ENCODE data around the gene SFT2D3. TPM values are rescaled to one million over a fixed set of nuclear protein-coding genes. Genes with fewer than 3 reads are reported as not detected.
A peak's percentile ranks its signal among the peaks of the same experiment; 100 is the strongest.

The SFT2D3 gene
- total RNA-seq, 1 donor from 2014 or later, result 6.4 TPM

DNA sequence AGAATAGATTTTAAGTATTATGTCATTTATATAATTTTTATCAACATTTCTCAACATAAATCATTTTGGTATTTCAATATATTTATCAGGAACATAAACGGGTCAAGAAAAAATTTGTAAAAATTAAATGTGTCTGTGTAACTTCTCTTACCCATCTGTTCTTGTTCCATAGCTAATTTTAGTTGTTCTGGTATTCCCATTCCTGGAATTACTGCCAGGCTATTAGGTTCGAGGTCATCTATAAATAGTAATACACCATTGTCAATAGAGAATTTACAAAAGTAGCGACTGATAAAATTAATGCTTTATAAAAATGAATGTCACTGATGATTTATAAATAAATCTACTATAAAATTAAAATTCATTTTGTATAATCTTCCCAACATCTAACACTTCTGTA, 21.5 kb downstream of the SFT2D3 start:
- Mint-ChIP-seq H3K27me3 (ENCODE audit: unreplicated experiment) (peaks cover 1% of the 10 kb centered on the region), H3K36me3 (ENCODE audit: unreplicated experiment) (no peaks in the 10 kb centered on the region), H3K4me3 (ENCODE audit: unreplicated experiment) (no peak overlapping the region), H3K27ac (ENCODE audit: unreplicated experiment) (no peak overlapping the region), H3K4me1 (ENCODE audit: low read depth, unreplicated experiment) (no peaks in the 10 kb centered on the region), H3K9me3 (ENCODE audit: unreplicated experiment) (no peaks in the 10 kb centered on the region)
- no peak for TF ChIP-seq CTCF (IDR thresholded peaks at IDR 0.05; ENCODE audit: partially characterized antibody, unreplicated experiment)
- DNase-seq, result no peak

GRCh38 chr2:127726158-127726880, 25.0 kb downstream of the SFT2D3 start:
- TF ChIP-seq CTCF (IDR thresholded peaks at IDR 0.05; ENCODE audit: partially characterized antibody, unreplicated experiment), result no peak
- peaks cover 1% of the 10 kb centered on the region for H3K27me3 Mint-ChIP-seq (ENCODE audit: unreplicated experiment)
- no peak for DNase-seq
- H3K36me3 Mint-ChIP-seq (ENCODE audit: unreplicated experiment), result no peaks in the 10 kb centered on the region
- H3K4me1 Mint-ChIP-seq (ENCODE audit: low read depth, unreplicated experiment), result no peaks in the 10 kb centered on the region
- no peak overlapping the region for H3K4me3 Mint-ChIP-seq (ENCODE audit: unreplicated experiment)
- no peak overlapping the region for H3K27ac Mint-ChIP-seq (ENCODE audit: unreplicated experiment)
- H3K9me3 Mint-ChIP-seq (ENCODE audit: unreplicated experiment), result no peaks in the 10 kb centered on the region

DNA sequence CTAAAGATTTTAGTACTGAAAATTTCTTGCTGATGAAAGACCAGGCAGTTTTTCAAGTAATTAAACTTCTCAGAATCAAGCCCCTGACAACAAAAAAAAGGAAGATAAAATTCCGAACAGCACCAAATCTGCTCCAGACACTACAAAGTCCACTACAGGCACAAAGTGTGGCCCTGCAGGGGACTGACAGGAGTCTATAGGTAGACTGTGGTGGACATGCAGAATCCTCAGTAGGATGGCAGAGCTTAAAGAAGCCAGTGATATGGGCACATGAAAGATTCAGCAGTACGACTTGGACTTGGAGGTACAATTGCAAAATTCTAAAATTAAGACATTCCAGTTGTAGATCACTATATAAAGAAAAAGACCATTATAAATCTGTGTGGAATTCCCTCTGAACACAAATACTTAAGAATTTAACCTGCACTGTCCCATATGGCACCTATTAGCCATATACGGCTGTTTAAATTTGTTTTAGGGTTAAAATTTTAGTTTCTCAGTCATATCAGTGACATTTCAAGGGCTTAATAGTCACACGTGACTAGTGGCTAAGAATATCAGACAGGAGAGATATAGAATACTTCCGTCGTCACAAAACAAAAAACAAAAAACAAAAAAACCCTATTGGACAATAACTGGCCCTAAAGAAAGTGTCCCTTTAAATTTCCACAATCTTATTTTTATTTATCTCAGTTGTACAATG, 32.0 kb downstream of the SFT2D3 start:
- peaks cover 4% of the 10 kb centered on the region for H3K27me3 Mint-ChIP-seq (ENCODE audit: unreplicated experiment)
- H3K36me3 Mint-ChIP-seq (ENCODE audit: unreplicated experiment), result no peaks in the 10 kb centered on the region
- no peak overlapping the region for H3K4me3 Mint-ChIP-seq (ENCODE audit: unreplicated experiment)
- peak overlapping the region; percentile 45 for H3K27ac Mint-ChIP-seq (ENCODE audit: unreplicated experiment)
- no peak for TF ChIP-seq CTCF (IDR thresholded peaks at IDR 0.05; ENCODE audit: partially characterized antibody, unreplicated experiment)
- H3K9me3 Mint-ChIP-seq (ENCODE audit: unreplicated experiment), result no peaks in the 10 kb centered on the region
- H3K4me1 Mint-ChIP-seq (ENCODE audit: low read depth, unreplicated experiment), result no peaks in the 10 kb centered on the region
- DNase-seq, result no peak

- Mint-ChIP-seq H3K27ac (ENCODE audit: unreplicated experiment) (no peak overlapping the region), H3K4me1 (ENCODE audit: low read depth, unreplicated experiment) (no peaks in the 10 kb centered on the region), H3K4me3 (ENCODE audit: unreplicated experiment) (no peak overlapping the region), H3K9me3 (ENCODE audit: unreplicated experiment) (no peaks in the 10 kb centered on the region), H3K27me3 (ENCODE audit: unreplicated experiment) (peaks cover 4% of the 10 kb centered on the region), H3K36me3 (ENCODE audit: unreplicated experiment) (no peaks in the 10 kb centered on the region)
- no peak for TF ChIP-seq CTCF (IDR thresholded peaks at IDR 0.05; ENCODE audit: partially characterized antibody, unreplicated experiment)
- no peak for DNase-seq
Observed at GRCh38 chr2:127733816-127734537, 32.7 kb downstream of the SFT2D3 start.
